ENCODE results near the gene ADSL.
A peak's percentile ranks its signal among the peaks of the same experiment; 100 is the strongest.

ADSL gene

DNA sequence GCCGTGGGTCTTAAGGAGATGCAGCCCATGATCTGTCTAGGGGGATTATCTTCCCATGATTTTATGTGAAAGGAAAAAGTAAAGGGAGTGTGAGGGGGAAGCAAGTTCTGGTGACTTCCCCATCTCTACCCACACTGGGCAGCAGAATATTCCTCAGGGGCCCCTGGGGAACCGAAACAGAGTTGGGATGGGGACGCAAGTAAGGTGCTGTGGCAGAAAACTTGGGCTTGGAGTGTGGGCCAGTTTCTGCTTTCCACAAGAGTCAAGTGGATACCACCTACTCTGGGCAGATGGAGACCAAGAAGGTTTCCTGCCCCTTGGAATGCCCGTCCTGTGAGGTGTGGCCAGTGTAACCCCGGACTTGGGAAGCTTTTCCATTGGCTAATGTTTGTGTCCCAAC lies 88.4 kb downstream of the ADSL start:
- Histone ChIP-seq H3K9ac (ENCODE audit: low read depth, low read length) (no peak overlapping the region), H4K20me1 (ENCODE audit: insufficient read depth, low read length) (peaks cover 16% of the 10 kb centered on the region; the same call in 1 of the 2 replicates), H3K27me3 (ENCODE audit: insufficient read depth, low read length, poor library complexity) (no peaks in the 10 kb centered on the region), H3K36me3 (ENCODE audit: insufficient read depth, low read length) (peaks cover 37% of the 10 kb centered on the region), H3K4me3 (ENCODE audit: low read depth in 1 of 2, low read length in 2 of 2) (no peak overlapping the region), H3K4me1 (ENCODE audit: insufficient read depth, low read length) (no peaks in the 10 kb centered on the region), H3K79me2 (ENCODE audit: insufficient read depth, low read length) (peaks cover 12% of the 10 kb centered on the region), H3K4me2 (ENCODE audit: insufficient read depth, low read length) (no peak overlapping the region), H3K27ac (ENCODE audit: low read length) (no peak overlapping the region), H2AFZ (ENCODE audit: low read depth, low read length) (no peak overlapping the region), H3K9me3 (ENCODE audit: insufficient read depth, low read length, severe bottlenecking) (no peaks in the 10 kb centered on the region)
- TF ChIP-seq EZH2 (IDR thresholded peaks at IDR 0.05; ENCODE audit: borderline replicate concordance, low read depth, low read length, severe bottlenecking) = no peak
- TF ChIP-seq, protein P1, sequence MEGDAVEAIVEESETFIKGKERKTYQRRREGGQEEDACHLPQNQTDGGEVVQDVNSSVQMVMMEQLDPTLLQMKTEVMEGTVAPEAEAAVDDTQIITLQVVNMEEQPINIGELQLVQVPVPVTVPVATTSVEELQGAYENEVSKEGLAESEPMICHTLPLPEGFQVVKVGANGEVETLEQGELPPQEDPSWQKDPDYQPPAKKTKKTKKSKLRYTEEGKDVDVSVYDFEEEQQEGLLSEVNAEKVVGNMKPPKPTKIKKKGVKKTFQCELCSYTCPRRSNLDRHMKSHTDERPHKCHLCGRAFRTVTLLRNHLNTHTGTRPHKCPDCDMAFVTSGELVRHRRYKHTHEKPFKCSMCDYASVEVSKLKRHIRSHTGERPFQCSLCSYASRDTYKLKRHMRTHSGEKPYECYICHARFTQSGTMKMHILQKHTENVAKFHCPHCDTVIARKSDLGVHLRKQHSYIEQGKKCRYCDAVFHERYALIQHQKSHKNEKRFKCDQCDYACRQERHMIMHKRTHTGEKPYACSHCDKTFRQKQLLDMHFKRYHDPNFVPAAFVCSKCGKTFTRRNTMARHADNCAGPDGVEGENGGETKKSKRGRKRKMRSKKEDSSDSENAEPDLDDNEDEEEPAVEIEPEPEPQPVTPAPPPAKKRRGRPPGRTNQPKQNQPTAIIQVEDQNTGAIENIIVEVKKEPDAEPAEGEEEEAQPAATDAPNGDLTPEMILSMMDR (IDR thresholded peaks at IDR 0.05; ENCODE audit: borderline replicate concordance, extremely low read depth, low read length, poor library complexity, severe bottlenecking) = no peak
- DNase-seq (no peak), ATAC-seq (ENCODE audit: insufficient read depth, low read depth) (no peak)

DNA sequence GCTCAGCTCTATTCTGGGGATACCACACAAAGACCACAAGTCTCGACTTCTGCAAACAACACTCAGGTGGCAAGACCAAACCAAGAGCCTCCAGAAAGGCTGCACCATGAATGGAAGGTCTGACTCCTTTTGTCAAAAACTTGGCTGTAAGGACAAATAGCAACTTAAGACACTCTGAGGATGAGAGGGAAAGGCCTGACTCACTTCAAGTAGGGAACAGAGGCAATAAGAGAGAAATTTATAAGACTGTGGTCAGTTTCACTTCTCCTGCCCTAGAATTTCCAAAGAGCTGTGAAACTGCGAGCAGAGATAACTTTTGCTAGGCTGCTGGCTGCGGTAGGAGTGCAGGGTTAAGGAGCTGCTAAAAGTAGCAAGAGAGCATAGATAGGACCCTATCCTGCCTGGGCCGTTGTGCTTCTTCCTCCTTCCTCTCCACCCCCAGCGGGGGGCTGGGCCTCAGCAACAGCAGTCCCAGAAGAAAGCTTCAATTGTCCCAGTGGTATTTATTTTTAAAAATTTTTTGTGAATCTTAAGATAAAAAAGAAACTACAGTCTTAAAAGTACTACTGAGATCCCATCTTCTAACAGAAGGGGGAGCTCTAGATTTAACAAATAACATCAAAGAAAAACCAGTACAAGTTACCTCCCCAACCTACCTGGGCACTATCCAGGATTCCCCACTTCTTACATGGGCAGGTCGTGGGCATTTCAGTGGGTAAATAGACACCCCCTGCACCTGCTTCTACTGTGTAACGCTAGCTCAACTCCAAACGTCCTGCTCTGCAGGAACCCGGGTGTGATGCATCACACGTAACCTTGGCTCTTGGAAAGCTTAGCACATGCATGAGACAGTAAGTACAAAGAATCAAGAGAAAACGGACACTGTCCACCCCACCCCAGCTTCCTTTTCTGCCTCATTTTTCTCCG lies 90.5 kb downstream of the ADSL start:
- no peaks in the 10 kb centered on the region for H3K4me1 ChIP-seq (ENCODE audit: insufficient read depth, low read length)
- no peak overlapping the region for H3K4me2 ChIP-seq (ENCODE audit: insufficient read depth, low read length)
- no peaks in the 10 kb centered on the region for H3K27me3 ChIP-seq (ENCODE audit: insufficient read depth, low read length, poor library complexity)
- H3K79me2 ChIP-seq (ENCODE audit: insufficient read depth, low read length) = peaks cover 19% of the 10 kb centered on the region
- TF ChIP-seq EZH2 (IDR thresholded peaks at IDR 0.05; ENCODE audit: borderline replicate concordance, low read depth, low read length, severe bottlenecking) = no peak
- TF ChIP-seq, protein P1 (IDR thresholded peaks at IDR 0.05; ENCODE audit: borderline replicate concordance, extremely low read depth, low read length, poor library complexity, severe bottlenecking) = peak; percentile 70
- H3K9me3 ChIP-seq (ENCODE audit: insufficient read depth, low read length, severe bottlenecking) = no peaks in the 10 kb centered on the region
- 0 out of 2 replicates have a peak overlapping the region, but pooled peaks have one; percentile 30 for H3K27ac ChIP-seq (ENCODE audit: low read length)
- H3K4me3 ChIP-seq (ENCODE audit: low read depth in 1 of 2, low read length in 2 of 2) = no peak overlapping the region
- ATAC-seq (ENCODE audit: insufficient read depth, low read depth) (peak; percentile 68), DNase-seq (no peak)
- no peak overlapping the region for H3K9ac ChIP-seq (ENCODE audit: low read depth, low read length)
- H2AFZ ChIP-seq (ENCODE audit: low read depth, low read length) = no peak overlapping the region
- peaks cover 16% of the 10 kb centered on the region; the same call in 1 of the 2 replicates for H4K20me1 ChIP-seq (ENCODE audit: insufficient read depth, low read length)
- peaks cover 31% of the 10 kb centered on the region for H3K36me3 ChIP-seq (ENCODE audit: insufficient read depth, low read length)

Measured in DND-41 (cell line).